DND-41 (cell line): ENCODE data around the gene CCDC28B.

Source experiments
- ATAC-seq: fragments of 200-7000 bp; cut with Tn5 transposase; 3 replicates; pipeline ENCODE4 v1.9.1; 2021; ENCODE audit warnings: low read depth; ENCODE audit not compliant: insufficient read depth
- DNase-seq: peaks from one replicate; pipeline ENCODE4 v3.0.0-alpha.2; 2020
- H2AFZ ChIP-seq: 2 replicates; pipeline ENCODE4 v1.6.0; 2012; ENCODE audit warnings: low read depth, low read length
- H3K27ac ChIP-seq: 2 replicates; pipeline ENCODE4 v1.5.1; 2012; ENCODE audit warnings: low read length, inconsistent platforms
- H3K27me3 ChIP-seq: fragments of 200-600 bp; sonication (generic); 2 replicates; pipeline ENCODE4 v1.6.0; 2012; ENCODE audit warnings: low read length, mild to moderate bottlenecking, inconsistent platforms; ENCODE audit not compliant: insufficient read depth, poor library complexity
- H3K36me3 ChIP-seq: 2 replicates; pipeline ENCODE4 v1.5.1; 2012; ENCODE audit warnings: low read length, inconsistent platforms; ENCODE audit not compliant: insufficient read depth
- H3K4me1 ChIP-seq: 2 replicates; pipeline ENCODE4 v1.5.1; 2012; ENCODE audit warnings: mild to moderate bottlenecking, low read length; ENCODE audit not compliant: insufficient read depth
- H3K4me2 ChIP-seq: 2 replicates; pipeline ENCODE4 v1.6.0; 2012; ENCODE audit warnings: mild to moderate bottlenecking, moderate library complexity, low read length, inconsistent platforms; ENCODE audit not compliant: insufficient read depth
- H3K4me3 ChIP-seq, 2 experiments: fragments of 200-600 bp in 1 of 2; shearing (Covaris generic) in 1 of 2; 2 replicates each; pipeline ENCODE4 v1.5.1; 2012 to 2016; ENCODE audit warnings: inconsistent platforms in 2 of 2, low read length in 2 of 2, mild to moderate bottlenecking in 2 of 2, low read depth in 1 of 2, moderate library complexity in 1 of 2
- H3K79me2 ChIP-seq: 2 replicates; pipeline ENCODE4 v1.6.0; 2012; ENCODE audit warnings: low read length, inconsistent platforms; ENCODE audit not compliant: insufficient read depth
- H3K9ac ChIP-seq: 2 replicates; pipeline ENCODE4 v1.6.0; 2012; ENCODE audit warnings: low read depth, mild to moderate bottlenecking, inconsistent platforms, low read length, moderate library complexity
- H3K9me3 ChIP-seq: 2 replicates; pipeline ENCODE4 v1.5.1; 2012; ENCODE audit warnings: low read length, moderate library complexity, mild to moderate bottlenecking, inconsistent platforms; ENCODE audit not compliant: insufficient read depth, severe bottlenecking
- H4K20me1 ChIP-seq: 2 replicates; pipeline ENCODE4 v1.6.0; 2012; ENCODE audit warnings: low read length; ENCODE audit not compliant: insufficient read depth
- CTCF ChIP-seq: IDR thresholded peaks from 2 replicates; pipeline ENCODE4 v1.5.1; 2012; ENCODE audit warnings: borderline replicate concordance, low read length, moderate library complexity, mild to moderate bottlenecking; ENCODE audit not compliant: poor library complexity, severe bottlenecking; ENCODE audit errors: extremely low read depth
- EZH2 ChIP-seq: IDR thresholded peaks from 3 replicates; pipeline ENCODE4 v1.6.1; 2012; ENCODE audit warnings: borderline replicate concordance, low read depth, mild to moderate bottlenecking, moderate library complexity, low read length, inconsistent platforms; ENCODE audit not compliant: severe bottlenecking

Gene CCDC28B

GRCh38 chr1:32216566-32216965, 16.2 kb downstream of the CCDC28B start:
- ATAC-seq, result no peak
- no peak for DNase-seq
- no peak overlapping the region for H3K9ac ChIP-seq

GRCh38 chr1:32219022-32219421, 18.6 kb downstream of the CCDC28B start:
- Histone ChIP-seq H4K20me1 (peaks cover 5% of the 10 kb centered on the region; the same call in 1 of the 2 replicates), H3K4me1 (peaks cover 27% of the 10 kb centered on the region), H3K9ac (no peak overlapping the region), H3K27me3 (no peaks in the 10 kb centered on the region), H3K9me3 (no peaks in the 10 kb centered on the region), H3K36me3 (peaks cover 40% of the 10 kb centered on the region), H3K4me2 (no peak overlapping the region), H3K4me3 (no peak overlapping the region), H3K27ac (no peak overlapping the region), H3K79me2 (peaks cover 35% of the 10 kb centered on the region), H2AFZ (no peak overlapping the region)
- TF ChIP-seq CTCF (no peak), EZH2 (no peak)
- DNase-seq (no peak), ATAC-seq (no peak)

More at GRCh38 chr1:32216566-32216965, 16.2 kb downstream of the CCDC28B start:
- peaks cover 11% of the 10 kb centered on the region for H3K79me2 ChIP-seq
- H3K4me2 ChIP-seq, result no peak overlapping the region
- H3K36me3 ChIP-seq, result peaks cover 34% of the 10 kb centered on the region
- no peaks in the 10 kb centered on the region for H4K20me1 ChIP-seq
- H2AFZ ChIP-seq, result no peak overlapping the region
- H3K27ac ChIP-seq, result 0 out of 2 replicates have a peak overlapping the region, but pooled peaks have one; percentile 56
- no peak for TF ChIP-seq EZH2
- TF ChIP-seq CTCF, result no peak
- H3K4me3 ChIP-seq, result no peak overlapping the region
- no peaks in the 10 kb centered on the region for H3K27me3 ChIP-seq
- peaks cover 12% of the 10 kb centered on the region for H3K4me1 ChIP-seq
- no peaks in the 10 kb centered on the region for H3K9me3 ChIP-seq

GRCh38 chr1:32220746-32221580, 20.6 kb downstream of the CCDC28B start:
- no peak overlapping the region for H2AFZ ChIP-seq
- H3K9me3 ChIP-seq, result no peaks in the 10 kb centered on the region
- H3K4me1 ChIP-seq, result peaks cover 31% of the 10 kb centered on the region
- DNase-seq, result no peak
- H3K36me3 ChIP-seq, result peaks cover 40% of the 10 kb centered on the region
- H3K79me2 ChIP-seq, result peaks cover 43% of the 10 kb centered on the region
- no peak for TF ChIP-seq EZH2
- TF ChIP-seq CTCF, result no peak
- peak overlapping the region; percentile 70 for H3K4me2 ChIP-seq
- H4K20me1 ChIP-seq, result peaks cover 8% of the 10 kb centered on the region; the same call in 1 of the 2 replicates
- ATAC-seq, result no peak
- peak overlapping the region; percentile 84 to 85; a peak in 3 of 4 replicates for H3K4me3 ChIP-seq
- H3K9ac ChIP-seq, result peak overlapping the region; percentile 77
- H3K27me3 ChIP-seq, result no peaks in the 10 kb centered on the region
- peak overlapping the region; percentile 37 for H3K27ac ChIP-seq
